Calu3 (cell line): ENCODE results near the gene ARHGAP15. TPM values are rescaled to one million over a fixed set of nuclear protein-coding genes. Genes with fewer than 3 reads are reported as not detected.

Experiments used
- BruUV-seq: library from RNA; stranded (reverse); fragments of 400-500 nt; replicated peaks from 2 replicates; lab custom pipeline; 2021; lab: Mats Ljungman, UMichigan
- CTCF ChIA-PET: fragments of 300-600 bp; sonication (Branson Sonifier 250); formaldehyde crosslinking; loops from one replicate; lab custom pipeline; 2022; ENCODE audit warnings: antibody characterized with exemption; lab: Charles Lee
- DNase-seq: peaks from one replicate; pipeline ENCODE4 v3.0.0; 2022
- H3K27ac Mint-ChIP-seq: one replicate; pipeline ENCODE4 v1.8.0; 2022; ENCODE audit warnings: mixed read lengths; ENCODE audit not compliant: unreplicated experiment
- H3K27me3 Mint-ChIP-seq: one replicate; pipeline ENCODE4 v1.8.0; 2022; ENCODE audit warnings: mixed read lengths; ENCODE audit not compliant: unreplicated experiment
- H3K36me3 Mint-ChIP-seq: one replicate; pipeline ENCODE4 v1.8.0; 2022; ENCODE audit warnings: mild to moderate bottlenecking, moderate library complexity, mixed read lengths; ENCODE audit not compliant: insufficient read depth, unreplicated experiment
- H3K4me1 Mint-ChIP-seq: one replicate; pipeline ENCODE4 v1.8.0; 2022; ENCODE audit warnings: mild to moderate bottlenecking, low read depth, mixed read lengths; ENCODE audit not compliant: unreplicated experiment
- H3K4me3 Mint-ChIP-seq: one replicate; pipeline ENCODE4 v1.8.0; 2022; ENCODE audit warnings: mild to moderate bottlenecking, low read depth, moderate library complexity, mixed read lengths; ENCODE audit not compliant: unreplicated experiment
- H3K9me3 Mint-ChIP-seq: one replicate; pipeline ENCODE4 v1.8.0; 2022; ENCODE audit warnings: low read depth, mixed read lengths; ENCODE audit not compliant: unreplicated experiment
- CTCF ChIP-seq: fragments of 200-600 bp; IDR thresholded peaks from one replicate; pipeline ENCODE4 v1.8.0; 2022; ENCODE audit warnings: antibody characterized with exemption; ENCODE audit not compliant: unreplicated experiment
- intact Hi-C: fragments of 100-400 bp; cut with micrococcal nuclease; formaldehyde crosslinking; loops from one replicate; pipeline ENCODE4 v1.10.0; 2022; ENCODE audit not compliant: unreplicated experiment
- total RNA-seq: library from RNA; stranded (reverse); gene quantifications from 2 replicates; pipeline ENCODE4 v1.2.3, GENCODE V29; 2022

The ARHGAP15 gene
- total RNA-seq, 1 experiment from 2014 or later, result not detected

DNA sequence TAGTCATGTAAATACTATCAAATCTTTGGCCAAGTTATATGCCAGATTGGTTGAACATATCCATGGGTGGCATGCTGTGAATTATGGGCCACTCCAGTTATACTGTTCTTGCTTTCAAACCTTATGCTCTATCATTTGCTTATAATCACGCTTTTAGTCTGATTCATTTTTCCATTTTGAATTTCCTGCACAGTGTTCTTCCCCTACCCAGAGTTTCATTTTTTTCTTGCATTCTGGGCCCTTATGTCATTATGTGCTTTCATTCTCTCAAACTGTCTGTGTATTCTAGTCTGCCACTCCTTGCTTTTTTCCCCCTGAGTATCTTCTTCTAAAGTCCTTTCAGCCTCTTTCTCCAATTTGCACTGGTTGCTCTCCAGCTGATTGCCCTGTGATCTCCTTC lies 364.1 kb downstream of the ARHGAP15 start:
- CTCF ChIA-PET, result no interaction called here
- DNase-seq, result no peak
- Mint-ChIP-seq H3K36me3 (no peaks in the 10 kb centered on the region), H3K4me3 (no peak overlapping the region), H3K27me3 (no peaks in the 10 kb centered on the region), H3K4me1 (no peaks in the 10 kb centered on the region), H3K27ac (no peak overlapping the region), H3K9me3 (peaks cover 10% of the 10 kb centered on the region)
- no TSS peak for BruUV-seq
- intact Hi-C loops, result no loop called here
- no peak for TF ChIP-seq CTCF

DNA sequence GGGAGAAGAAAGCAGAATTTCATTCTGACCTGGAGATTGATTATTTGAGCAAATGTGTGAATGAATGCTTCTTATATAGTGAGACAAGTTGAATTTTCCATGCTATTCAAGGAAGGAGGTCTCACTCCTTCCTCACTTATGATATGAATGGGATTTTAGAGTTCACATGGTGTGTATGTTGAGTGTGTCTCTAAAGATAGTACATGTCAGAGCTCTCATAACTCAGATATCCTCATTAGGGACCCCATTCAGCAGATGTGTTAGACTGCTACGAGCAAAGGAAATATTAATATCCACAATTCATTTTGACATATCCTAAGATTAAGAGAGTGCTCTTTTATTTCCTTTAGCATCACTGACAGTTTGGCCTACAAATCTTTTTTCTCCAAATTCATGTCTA lies 368.5 kb downstream of the ARHGAP15 start:
- CTCF ChIA-PET, result no interaction called here
- Mint-ChIP-seq H3K36me3 (no peaks in the 10 kb centered on the region), H3K4me3 (no peak overlapping the region), H3K9me3 (peaks cover 10% of the 10 kb centered on the region), H3K4me1 (no peaks in the 10 kb centered on the region), H3K27ac (no peak overlapping the region), H3K27me3 (no peaks in the 10 kb centered on the region)
- no TSS peak for BruUV-seq
- intact Hi-C loops, result no loop called here
- no peak for TF ChIP-seq CTCF
- DNase-seq, result no peak

- Mint-ChIP-seq H3K4me1 (no peaks in the 10 kb centered on the region), H3K9me3 (peaks cover 8% of the 10 kb centered on the region), H3K27me3 (no peaks in the 10 kb centered on the region), H3K27ac (no peak overlapping the region), H3K36me3 (no peaks in the 10 kb centered on the region), H3K4me3 (no peak overlapping the region)
- no peak for TF ChIP-seq CTCF
- no TSS peak for BruUV-seq
- CTCF ChIA-PET, result no interaction called here
- DNase-seq, result no peak
- intact Hi-C loops, result no loop called here
Measured at GRCh38 chr2:143498496-143498895, 369.3 kb downstream of the ARHGAP15 start.

GRCh38 chr2:143499061-143499460 lies 369.8 kb downstream of the ARHGAP15 start:
- TF ChIP-seq CTCF, result no peak
- intact Hi-C loops, result no loop called here
- no peak for DNase-seq
- peaks cover 3% of the 10 kb centered on the region for H3K9me3 Mint-ChIP-seq
- H3K4me3 Mint-ChIP-seq, result no peak overlapping the region
- BruUV-seq, result no TSS peak
- CTCF ChIA-PET, result no interaction called here
- H3K4me1 Mint-ChIP-seq, result no peaks in the 10 kb centered on the region
- no peaks in the 10 kb centered on the region for H3K27me3 Mint-ChIP-seq
- H3K27ac Mint-ChIP-seq, result no peak overlapping the region
- H3K36me3 Mint-ChIP-seq, result no peaks in the 10 kb centered on the region
